ENCODE results near the gene NSMF.
A peak's percentile ranks its signal among the peaks of the same experiment; 100 is the strongest.

The NSMF gene

DNA sequence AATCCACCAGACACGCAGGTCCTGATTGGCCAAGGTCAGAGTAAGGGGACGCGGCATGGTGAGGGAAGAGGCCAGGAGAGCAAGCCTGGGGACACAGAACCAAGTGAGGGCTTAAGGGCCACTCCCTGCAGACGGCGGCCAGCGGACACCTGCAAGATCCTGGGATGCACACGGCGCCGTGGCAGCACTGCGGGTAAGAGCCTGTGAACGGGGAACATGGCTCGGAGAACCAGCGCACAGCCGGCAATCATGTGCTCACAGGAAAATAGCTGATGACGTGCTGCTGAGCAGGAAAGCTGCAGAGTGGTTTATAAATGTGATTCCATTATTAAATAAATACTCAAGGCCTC is 27.0 kb upstream of the NSMF start:
- no peak for TF ChIP-seq GATA2 (IDR thresholded peaks at IDR 0.05; ENCODE audit: low read depth, low read length)
- TF ChIP-seq GATA3 (IDR thresholded peaks at IDR 0.05; ENCODE audit: low read depth, low read length) = no peak

DNA sequence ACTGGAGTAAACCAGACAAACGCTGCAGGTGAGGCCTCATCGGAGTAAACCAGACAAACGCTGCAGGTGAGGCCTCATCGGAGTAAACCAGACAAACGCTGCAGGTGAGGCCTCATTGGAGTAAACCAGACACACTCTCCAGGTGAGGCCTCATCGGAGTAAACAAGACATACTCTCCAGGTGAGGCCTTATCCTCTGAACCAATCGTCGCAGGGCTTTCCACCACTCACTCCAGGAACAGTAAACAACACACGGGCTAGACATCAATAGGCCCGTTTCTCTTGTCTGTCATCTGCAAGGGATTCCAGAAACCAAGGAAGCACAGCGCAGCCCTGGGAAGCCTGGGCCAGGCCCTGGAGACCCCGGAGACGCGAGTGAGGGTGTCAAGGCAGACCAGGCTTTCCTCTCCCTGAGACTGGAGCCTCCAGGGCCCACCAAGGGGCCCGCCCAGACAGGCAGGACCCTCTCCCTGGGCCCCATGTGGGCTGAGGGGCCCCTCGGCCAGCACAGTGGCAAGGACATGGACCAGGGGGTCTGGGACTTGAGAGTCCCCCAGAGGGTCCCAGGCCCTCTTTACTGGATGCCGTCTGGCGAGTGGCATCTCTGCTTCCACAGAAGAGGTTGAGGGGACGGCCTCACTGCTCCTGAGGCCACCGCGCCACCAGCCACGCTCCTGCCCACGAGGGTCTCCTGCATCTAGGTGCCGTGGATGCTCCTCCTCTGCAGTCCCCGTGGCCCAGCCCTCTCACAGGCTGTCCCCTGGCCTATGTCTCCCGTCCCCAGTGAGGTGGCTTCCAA is 26.4 kb upstream of the NSMF start:
- TF ChIP-seq GATA2 (IDR thresholded peaks at IDR 0.05; ENCODE audit: low read depth, low read length) = no peak
- TF ChIP-seq GATA3 (IDR thresholded peaks at IDR 0.05; ENCODE audit: low read depth, low read length) = no peak

DNA sequence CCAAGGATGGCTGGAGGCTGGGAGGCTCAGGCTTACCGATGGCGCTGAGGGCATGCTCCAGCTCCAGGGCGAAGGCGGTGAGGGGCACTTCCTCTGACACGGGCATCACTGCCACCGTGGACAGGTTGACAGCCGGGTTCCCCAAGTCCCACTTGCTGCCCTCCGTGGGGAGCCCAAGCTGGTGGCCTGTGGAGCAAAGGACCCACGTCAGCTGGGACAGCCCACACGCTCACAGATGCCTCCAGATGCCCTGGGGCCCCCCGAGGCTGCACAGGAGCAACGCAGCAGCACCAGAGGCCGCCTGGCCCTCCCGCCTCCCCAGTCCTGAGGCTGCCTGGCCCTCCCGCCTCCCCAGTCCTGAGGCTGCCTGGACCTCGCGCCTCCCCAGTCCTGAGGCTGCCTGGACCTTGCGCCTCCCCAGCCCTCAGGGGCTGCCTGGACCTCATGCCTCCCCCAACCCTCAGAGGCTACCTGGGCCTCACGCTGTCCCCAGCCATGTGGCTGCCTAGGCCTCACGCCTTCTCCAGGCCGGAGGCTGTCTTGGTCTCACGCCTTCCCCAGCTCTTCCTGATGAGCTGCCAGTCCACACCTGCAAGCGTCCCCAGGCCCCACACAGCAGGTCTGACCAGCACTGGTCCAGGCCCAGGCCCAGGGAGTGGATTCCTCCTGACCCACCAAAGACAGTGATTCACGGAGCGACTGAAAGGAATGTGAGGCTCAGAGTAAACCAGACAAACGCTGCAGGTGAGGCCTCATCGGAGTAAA is 25.6 kb upstream of the NSMF start:
- TF ChIP-seq GATA2 (IDR thresholded peaks at IDR 0.05; ENCODE audit: low read depth, low read length) = no peak
- no peak for TF ChIP-seq GATA3 (IDR thresholded peaks at IDR 0.05; ENCODE audit: low read depth, low read length)

DNA sequence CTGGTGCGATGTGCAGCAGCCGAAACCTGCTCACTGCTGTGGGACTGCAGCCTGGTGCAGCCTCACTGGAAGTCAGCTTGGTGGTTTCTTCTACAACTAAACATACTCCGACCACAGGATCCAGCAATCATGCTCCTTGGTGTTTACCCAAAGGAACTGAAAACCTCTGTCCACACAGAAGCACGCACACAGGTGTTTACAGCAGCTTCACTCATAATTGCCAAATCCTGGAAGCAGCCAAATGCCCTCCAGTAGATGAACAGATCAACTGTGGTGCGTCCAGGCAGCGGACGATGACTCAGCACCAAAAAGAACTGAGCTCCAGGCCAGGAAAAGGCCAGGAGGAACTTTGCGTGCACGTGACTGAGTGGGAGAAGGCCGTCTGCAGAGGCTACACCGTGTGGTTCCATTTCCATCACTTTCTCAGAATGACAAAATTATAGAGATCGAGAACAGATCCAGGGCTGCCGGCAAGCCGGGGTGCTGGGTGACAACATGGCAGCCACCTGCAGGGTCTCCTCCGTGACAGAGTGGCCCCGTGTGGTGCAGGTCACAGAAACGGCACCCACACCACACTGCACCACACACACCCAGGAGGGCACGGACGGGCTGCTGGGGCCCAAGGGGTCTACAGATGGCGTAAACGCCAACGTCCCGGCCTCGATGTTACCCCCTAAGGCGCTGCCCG is 23.1 kb upstream of the NSMF start:
- no peak for TF ChIP-seq GATA3 (IDR thresholded peaks at IDR 0.05; ENCODE audit: low read depth, low read length)
- TF ChIP-seq GATA2 (IDR thresholded peaks at IDR 0.05; ENCODE audit: low read depth, low read length) = no peak

DNA sequence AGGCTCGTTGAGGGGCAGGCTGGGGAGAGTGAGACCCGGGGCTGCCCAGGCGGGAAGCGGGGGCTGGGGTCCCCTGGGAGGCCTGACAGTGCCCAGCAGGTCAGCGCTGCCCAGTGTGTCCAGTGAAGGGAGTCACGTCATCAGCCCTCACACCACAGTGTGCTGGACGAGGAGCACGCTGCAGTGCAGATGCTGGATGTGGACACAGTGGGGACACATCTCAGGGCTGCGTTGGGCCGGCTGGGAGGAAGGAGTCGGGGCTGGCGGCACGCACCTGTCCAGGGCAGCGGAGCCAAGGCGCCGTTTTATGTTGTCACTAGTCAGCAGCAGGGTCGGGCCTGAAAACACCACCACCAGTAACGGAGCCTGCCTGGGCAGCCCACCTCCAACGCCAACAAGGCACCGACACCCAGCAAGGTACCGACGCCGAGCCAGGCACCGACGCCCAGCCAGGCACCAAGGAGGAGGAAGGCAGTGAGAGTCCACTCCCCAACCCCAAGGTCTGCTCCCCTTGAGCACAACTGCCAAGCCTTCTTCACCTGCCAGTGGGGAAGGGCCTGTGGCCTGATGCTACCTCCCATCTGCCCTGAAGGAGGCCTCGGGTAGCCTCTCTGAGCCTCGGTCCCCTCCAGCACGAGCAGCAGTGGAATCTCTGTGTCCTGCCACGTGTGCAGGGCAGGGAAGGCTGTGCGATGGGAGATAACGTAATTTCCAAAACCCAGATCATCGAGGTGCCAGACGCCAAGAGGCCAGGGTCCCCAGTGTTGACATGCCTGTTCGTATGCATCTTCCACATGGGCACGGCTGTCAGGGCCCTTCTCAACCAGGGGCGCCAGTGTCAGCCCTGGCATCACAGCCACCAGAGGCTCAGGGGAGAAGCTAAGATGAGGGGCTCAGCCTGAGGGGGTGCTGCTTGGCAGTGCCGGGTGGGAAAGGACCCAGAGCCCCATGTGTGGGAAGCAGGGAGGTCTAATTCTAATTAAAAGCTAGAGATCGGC is 21.9 kb upstream of the NSMF start:
- TF ChIP-seq GATA3 (IDR thresholded peaks at IDR 0.05; ENCODE audit: low read depth, low read length) (no peak), GATA2 (IDR thresholded peaks at IDR 0.05; ENCODE audit: low read depth, low read length) (peak; percentile 56; the same call in 1 of the 2 replicates)

DNA sequence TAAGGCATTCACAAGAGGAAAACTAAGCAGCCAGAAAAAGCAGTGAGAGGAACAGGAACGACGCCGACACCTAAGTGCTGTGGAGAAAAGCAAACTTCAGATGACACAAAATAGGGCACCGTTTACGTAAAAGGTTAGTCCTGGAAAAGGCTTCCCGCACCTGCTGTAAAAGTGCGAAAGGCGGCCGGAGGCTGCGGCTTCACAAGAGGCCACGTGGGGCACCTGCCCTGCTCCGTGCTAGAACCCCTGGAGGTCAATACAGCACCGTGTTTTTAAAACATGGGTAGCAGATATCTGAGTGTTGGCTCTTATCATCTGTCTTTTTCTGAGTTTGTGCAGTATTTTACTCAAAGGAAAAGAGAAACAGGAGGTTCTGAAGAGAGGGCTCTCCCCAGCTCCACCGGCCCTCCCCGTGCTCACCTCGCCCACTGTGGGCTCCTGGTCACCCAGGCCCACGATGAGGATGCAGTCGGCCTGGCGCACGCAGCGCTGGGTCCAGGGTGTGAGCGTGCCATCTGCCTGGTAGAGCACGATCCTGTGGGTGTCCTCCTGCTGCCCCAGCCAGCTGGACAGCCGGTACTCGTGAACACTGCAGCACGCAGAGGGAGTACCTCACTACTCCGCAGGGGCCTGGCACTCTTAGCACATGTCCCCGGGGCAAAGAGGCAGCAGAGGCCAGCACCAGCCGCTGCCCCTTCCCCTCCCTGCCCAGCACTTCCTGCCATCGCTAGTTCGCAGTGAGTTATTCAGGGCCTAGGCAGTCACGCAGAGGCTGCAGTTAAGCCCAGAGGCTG is 21.0 kb upstream of the NSMF start:
- no peak for TF ChIP-seq GATA2 (IDR thresholded peaks at IDR 0.05; ENCODE audit: low read depth, low read length)
- TF ChIP-seq GATA3 (IDR thresholded peaks at IDR 0.05; ENCODE audit: low read depth, low read length) = no peak

DNA sequence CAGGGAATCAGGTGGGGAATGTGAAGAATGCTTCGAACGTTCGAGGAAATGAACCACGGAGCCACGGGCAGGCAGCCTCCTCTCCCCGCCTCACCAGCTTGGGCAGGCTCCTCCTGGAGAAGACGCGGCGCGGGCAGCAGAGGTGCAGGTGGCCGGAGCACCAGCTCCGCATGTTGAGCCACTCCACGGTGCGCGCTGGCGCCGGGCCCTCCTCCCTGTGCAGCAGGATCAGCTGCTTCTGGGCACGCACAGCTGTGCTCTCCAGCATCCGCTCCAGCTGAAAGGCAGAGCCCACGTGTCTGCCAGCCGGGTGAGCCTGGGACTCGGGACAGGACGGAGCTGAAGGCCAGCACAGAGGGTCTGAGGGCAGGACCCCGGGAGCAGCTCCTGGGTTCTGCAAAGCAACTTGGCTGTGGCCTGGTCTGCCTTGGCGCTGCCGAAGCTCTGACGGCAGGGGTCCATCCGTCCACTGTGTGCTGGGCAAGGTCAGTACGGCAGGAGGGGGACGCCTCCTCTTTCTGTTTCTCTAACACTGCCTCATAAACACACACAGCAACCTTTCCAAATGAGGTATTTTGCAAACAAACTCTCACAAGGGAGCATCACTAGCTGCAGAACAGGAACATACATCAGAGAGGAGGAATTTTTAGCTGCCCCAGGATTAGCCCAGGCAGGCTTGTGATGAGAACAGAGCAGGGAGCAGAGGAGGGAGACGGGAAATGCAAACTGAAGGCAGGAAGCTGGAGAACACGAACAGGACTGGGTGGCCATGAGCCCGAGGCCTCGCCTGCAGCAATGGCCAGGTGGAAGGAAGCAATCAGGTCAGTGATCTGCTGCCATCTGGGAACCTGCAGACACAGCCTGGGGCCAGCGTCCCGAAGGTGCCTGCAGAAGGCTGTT is 20.1 kb upstream of the NSMF start:
- TF ChIP-seq GATA3 (IDR thresholded peaks at IDR 0.05; ENCODE audit: low read depth, low read length) = no peak
- TF ChIP-seq GATA2 (IDR thresholded peaks at IDR 0.05; ENCODE audit: low read depth, low read length) = peak; percentile 43

DNA sequence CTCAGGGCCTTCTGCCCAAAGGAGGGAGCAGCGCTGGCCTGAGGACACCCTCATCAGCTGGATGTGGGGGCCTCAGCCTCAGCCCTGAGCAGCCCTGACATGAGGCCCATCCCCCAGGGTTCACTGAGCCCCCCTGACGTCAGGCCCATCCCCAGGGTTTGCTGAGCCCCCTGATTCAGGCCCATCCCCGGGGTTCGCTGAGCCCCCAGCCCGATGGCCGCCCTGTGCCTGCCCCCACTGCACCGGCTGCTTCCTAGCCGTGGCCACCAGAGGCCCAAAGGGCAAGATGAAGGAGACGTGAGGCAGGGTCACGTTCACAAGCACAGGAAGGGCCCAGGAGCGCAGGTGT is 19.5 kb upstream of the NSMF start:
- TF ChIP-seq GATA3 (IDR thresholded peaks at IDR 0.05; ENCODE audit: low read depth, low read length) = no peak
- TF ChIP-seq GATA2 (IDR thresholded peaks at IDR 0.05; ENCODE audit: low read depth, low read length) = no peak

DNA sequence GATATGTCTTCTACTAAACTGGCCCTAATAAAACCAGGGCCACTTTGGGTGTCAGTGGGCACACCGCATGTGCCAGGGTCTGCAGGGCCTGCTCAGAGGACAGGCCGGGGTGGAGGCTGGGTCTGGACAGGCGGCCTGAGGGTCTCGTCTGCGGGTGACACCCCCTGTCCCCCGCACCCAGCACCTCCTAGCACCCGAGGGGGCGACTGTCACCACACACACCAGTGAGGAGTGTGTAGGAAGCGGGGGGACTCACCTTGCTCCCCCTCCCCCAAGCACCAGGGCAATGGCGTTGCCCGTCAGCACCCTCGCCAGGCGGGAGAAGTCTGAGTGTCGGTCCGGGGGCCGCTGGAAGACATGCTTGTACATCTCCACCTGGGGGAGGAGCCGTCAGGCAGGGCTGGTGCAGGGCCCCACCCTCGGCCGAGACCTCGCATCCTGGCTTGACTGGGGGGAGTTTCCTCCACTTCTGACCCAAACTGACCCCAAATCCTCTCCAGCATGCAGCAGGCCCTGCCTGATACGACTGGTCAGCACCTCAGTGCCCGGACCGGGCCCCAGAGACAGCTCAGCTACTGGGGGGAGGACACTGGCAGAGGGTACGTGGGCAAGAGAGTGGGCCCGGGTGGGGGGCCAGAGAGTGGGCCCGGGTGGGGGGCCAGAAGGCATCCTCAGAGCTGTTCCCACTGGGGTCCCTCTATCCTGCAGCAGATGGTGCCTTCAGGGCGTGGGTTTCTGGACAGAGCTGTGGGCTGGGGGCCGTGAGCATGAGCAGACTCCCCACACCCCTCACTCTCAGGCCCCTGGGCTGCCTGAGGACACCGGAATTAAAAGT is 18.9 kb upstream of the NSMF start:
- TF ChIP-seq GATA3 (IDR thresholded peaks at IDR 0.05; ENCODE audit: low read depth, low read length) (no peak), GATA2 (IDR thresholded peaks at IDR 0.05; ENCODE audit: low read depth, low read length) (no peak)

DNA sequence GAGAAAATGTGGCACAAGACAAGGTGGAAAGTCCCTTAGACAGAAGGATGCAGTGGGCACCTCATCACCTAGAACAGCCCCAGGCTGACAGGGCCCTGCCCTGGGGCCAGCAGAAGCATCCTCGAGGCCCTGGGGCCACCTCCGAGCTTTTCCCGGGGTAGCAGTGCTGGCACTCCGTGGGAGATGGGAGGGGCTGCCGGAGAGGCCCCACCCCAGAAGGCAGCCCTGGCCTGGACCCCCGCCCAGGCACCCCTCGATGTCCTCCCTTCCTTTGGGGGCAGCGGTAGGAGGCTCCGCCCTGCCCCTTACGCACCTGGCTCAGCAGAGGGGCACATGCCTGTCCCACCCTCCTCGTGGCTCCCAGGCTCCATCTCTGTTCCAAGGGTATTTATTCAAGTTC is 17.7 kb upstream of the NSMF start:
- no peak for TF ChIP-seq GATA3 (IDR thresholded peaks at IDR 0.05; ENCODE audit: low read depth, low read length)
- no peak for TF ChIP-seq GATA2 (IDR thresholded peaks at IDR 0.05; ENCODE audit: low read depth, low read length)

DNA sequence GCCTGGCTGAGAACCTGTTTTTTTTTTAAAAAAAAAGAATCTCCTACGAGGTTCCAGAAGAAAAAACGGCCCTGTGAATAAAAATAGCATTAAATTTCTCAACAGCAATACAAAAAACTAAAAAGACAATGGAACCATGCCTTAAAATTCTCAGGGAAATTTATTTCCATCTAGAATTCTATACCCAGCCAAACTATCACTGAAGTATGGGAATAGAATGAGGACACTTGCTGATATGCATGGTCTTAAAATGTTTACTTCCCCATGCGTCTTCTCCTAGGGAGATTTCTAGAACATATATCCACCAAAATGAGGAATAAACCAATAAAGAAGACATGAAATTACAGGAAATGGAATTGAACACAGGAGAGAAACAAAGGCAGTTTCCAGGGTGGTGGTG is 16.5 kb upstream of the NSMF start:
- TF ChIP-seq GATA3 (IDR thresholded peaks at IDR 0.05; ENCODE audit: low read depth, low read length) (no peak), GATA2 (IDR thresholded peaks at IDR 0.05; ENCODE audit: low read depth, low read length) (no peak)
